Thymus (tissue), 11 donors: ENCODE data around the gene NXT1. TPM values are rescaled to one million over a fixed set of nuclear protein-coding genes. Genes with fewer than 3 reads are reported as not detected.

ENCODE experiments used
- DNase-seq, 9 donors: peaks; one replicate each; pipeline ENCODE4 v3.0.0-alpha.2; 2013; ENCODE audit warnings: low spot score in 9 of 9, low read depth in 6 of 9, missing footprints in 1 of 9
- H3K27ac ChIP-seq, 2 donors: one replicate each; pipeline ENCODE4 v1.5.1; 2013; ENCODE audit warnings: control low read depth in 1 of 2, low read depth in 1 of 2, low read length in 1 of 2, mild to moderate bottlenecking in 1 of 2, moderate library complexity in 1 of 2
- H3K27me3 ChIP-seq, 2 donors: one replicate each; pipeline ENCODE4 v1.5.1; 2013; ENCODE audit warnings: low read length in 1 of 2; ENCODE audit not compliant: control insufficient read depth in 2 of 2, insufficient read depth in 1 of 2
- H3K36me3 ChIP-seq, 2 donors: one replicate each; pipeline ENCODE4 v1.5.1; 2013; ENCODE audit warnings: low read length in 1 of 2, mild to moderate bottlenecking in 1 of 2, moderate library complexity in 1 of 2; ENCODE audit not compliant: control insufficient read depth in 2 of 2, insufficient read depth in 2 of 2
- H3K4me1 ChIP-seq, 2 donors: one replicate each; pipeline ENCODE4 v1.5.1; 2013; ENCODE audit warnings: low read length in 2 of 2; ENCODE audit not compliant: control insufficient read depth in 2 of 2, insufficient read depth in 2 of 2
- H3K4me3 ChIP-seq, 2 donors: one replicate each; pipeline ENCODE4 v1.5.1; 2013; ENCODE audit warnings: low read length in 2 of 2, control low read depth in 1 of 2, mild to moderate bottlenecking in 1 of 2
- H3K9me3 ChIP-seq, 2 donors: one replicate each; pipeline ENCODE4 v1.5.1; 2013; ENCODE audit warnings: low read length in 1 of 2, mild to moderate bottlenecking in 1 of 2; ENCODE audit not compliant: control insufficient read depth in 2 of 2, insufficient read depth in 1 of 2
- WGBS: extraction: QIAGEN DNeasy Blood & Tissue Kit; methylation state at CpG from one replicate; pipeline ENCODE4 v1.1.7; 2013; 5-methylcytosine and 5-hydroxymethylcytosine counted together
- polyA plus RNA-seq: library from polyadenylated mRNA; stranded (reverse); fragments of 200-250 nt; gene quantifications from one replicate; pipeline ENCODE4 v1.2.3, GENCODE V29; 2013
- total RNA-seq: library from RNA; stranded (reverse); fragments of 120-200 nt; gene quantifications from one replicate; pipeline ENCODE4 v1.2.4, GENCODE V29; 2013
- donor health status: healthy.

NXT1 gene
- total and polyA plus RNA-seq, 2 donors, result 22.6 to 33.3 TPM

- Histone ChIP-seq H3K4me1 (peaks cover 0 to 2% of the 10 kb centered on the region in 2 donors), H3K36me3 (peaks cover 31 to 62% of the 10 kb centered on the region in 2 donors), H3K4me3 (no peak overlapping the region), H3K27me3 (no peaks in the 10 kb centered on the region), H3K27ac (no peak overlapping the region), H3K9me3 (no peaks in the 10 kb centered on the region)
- DNase-seq, result no peak
- 96% methylated on average over 14 of the region's 14 CpGs for WGBS
These were observed 18.7 kb downstream of the NXT1 start for GRCh38 chr20:23369072-23369823.

- H3K36me3 ChIP-seq, result peaks cover 30 to 59% of the 10 kb centered on the region in 2 donors
- DNase-seq, result no peak
- no peak overlapping the region for H3K27ac ChIP-seq
- H3K4me1 ChIP-seq, result peaks cover 0 to 2% of the 10 kb centered on the region in 2 donors
- no peak overlapping the region for H3K4me3 ChIP-seq
- WGBS, result 96% methylated on average over 5 of the region's 5 CpGs
- no peaks in the 10 kb centered on the region for H3K27me3 ChIP-seq
- no peaks in the 10 kb centered on the region for H3K9me3 ChIP-seq
These were observed 19.7 kb downstream of the NXT1 start for GRCh38 chr20:23370274-23370673.

DNA sequence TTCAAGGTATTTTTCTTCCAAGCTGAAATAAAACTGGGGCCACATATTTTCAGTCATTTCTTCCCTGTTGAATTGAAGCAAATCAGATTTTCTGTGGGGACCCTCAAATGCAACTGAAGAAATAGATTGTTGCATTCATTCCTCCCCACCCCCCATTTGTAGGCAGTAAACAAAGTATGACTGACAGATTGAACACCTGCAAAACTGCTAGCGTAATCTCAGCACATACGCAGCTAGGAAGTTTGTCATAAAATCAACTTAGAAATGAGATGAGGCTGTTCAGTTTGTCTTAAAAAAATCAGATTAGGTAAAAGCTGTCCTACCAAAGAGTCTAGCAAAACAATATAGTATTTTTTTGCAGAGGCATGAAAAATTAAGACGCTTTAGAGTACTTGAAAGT is 20.3 kb downstream of the NXT1 start:
- H3K36me3 ChIP-seq, result peaks cover 29 to 61% of the 10 kb centered on the region in 2 donors
- peaks cover 0 to 1% of the 10 kb centered on the region in 2 donors for H3K4me1 ChIP-seq
- H3K9me3 ChIP-seq, result no peaks in the 10 kb centered on the region
- H3K27ac ChIP-seq, result peak overlapping the region in 1 of 2 donors; percentile 20
- no peaks in the 10 kb centered on the region for H3K27me3 ChIP-seq
- H3K4me3 ChIP-seq, result no peak overlapping the region
- 97% methylated on average over 3 of the region's 3 CpGs for WGBS
- DNase-seq, result no peak

GRCh38 chr20:23371496-23371895 is 20.9 kb downstream of the NXT1 start:
- Histone ChIP-seq H3K36me3 (peaks cover 31 to 59% of the 10 kb centered on the region in 2 donors), H3K4me1 (no peaks in the 10 kb centered on the region), H3K4me3 (no peak overlapping the region), H3K9me3 (no peaks in the 10 kb centered on the region), H3K27me3 (no peaks in the 10 kb centered on the region), H3K27ac (no peak overlapping the region)
- DNase-seq, result no peak
- WGBS, result 92% methylated on average over 4 of the region's 4 CpGs

DNA sequence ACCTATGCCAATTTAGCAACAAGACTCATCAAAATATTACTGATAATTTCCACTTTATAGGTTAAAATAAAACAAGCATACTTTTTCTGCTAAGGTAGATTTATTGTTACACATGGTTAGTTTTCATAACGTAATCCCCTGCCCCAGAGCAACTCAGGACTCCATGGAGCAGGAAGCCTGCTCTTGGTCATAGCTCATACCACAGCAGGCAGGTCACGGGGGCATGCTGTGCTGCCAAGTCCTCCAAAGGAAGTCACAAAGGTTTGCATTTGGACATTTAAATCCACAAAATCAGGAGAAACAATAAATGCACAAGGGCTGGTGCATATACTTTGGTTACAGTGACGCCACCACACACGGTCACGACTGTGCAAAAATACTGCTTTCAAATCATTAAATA is 23.9 kb downstream of the NXT1 start:
- H3K36me3 ChIP-seq, result peaks cover 33 to 52% of the 10 kb centered on the region in 2 donors
- H3K4me1 ChIP-seq, result no peaks in the 10 kb centered on the region

DNA sequence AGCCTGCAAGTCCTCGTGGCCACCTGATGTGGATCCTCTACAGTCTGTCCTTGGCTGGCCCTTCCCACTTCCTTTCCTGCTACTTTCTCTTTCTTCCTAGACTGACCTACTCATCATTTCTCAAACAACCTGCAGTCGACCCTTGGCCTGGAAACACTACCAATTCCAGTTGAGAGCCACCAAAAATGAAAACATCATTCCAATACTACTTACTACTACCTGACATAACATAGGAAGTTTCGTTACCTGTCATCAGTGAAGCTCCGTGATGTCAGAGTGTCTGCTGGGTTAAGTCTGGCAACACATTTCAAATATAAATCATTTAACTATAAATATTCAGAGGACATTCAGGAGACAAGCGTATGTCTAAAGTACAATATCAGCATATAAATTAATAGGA is 25.2 kb downstream of the NXT1 start:
- peaks cover 21 to 46% of the 10 kb centered on the region in 2 donors for H3K36me3 ChIP-seq

More for the DNA sequence above, 23.9 kb downstream of the NXT1 start:
- WGBS, result 96% methylated on average over 5 of the region's 5 CpGs
- Histone ChIP-seq H3K27me3 (no peaks in the 10 kb centered on the region), H3K9me3 (no peaks in the 10 kb centered on the region), H3K27ac (no peak overlapping the region), H3K4me3 (no peak overlapping the region)
- no peak for DNase-seq

GRCh38 chr20:23379772-23380171 is 29.2 kb downstream of the NXT1 start:
- peaks cover 17 to 23% of the 10 kb centered on the region in 2 donors for H3K36me3 ChIP-seq
- no peaks in the 10 kb centered on the region for H3K9me3 ChIP-seq

More for the DNA sequence above, 25.2 kb downstream of the NXT1 start:
- Histone ChIP-seq H3K4me1 (no peaks in the 10 kb centered on the region), H3K4me3 (no peak overlapping the region), H3K9me3 (no peaks in the 10 kb centered on the region), H3K27me3 (no peaks in the 10 kb centered on the region), H3K27ac (no peak overlapping the region)
- 96% methylated on average over 5 of the region's 5 CpGs for WGBS
- no peak for DNase-seq

GRCh38 chr20:23381876-23382275 is 31.3 kb downstream of the NXT1 start:
- Histone ChIP-seq H3K36me3 (peaks cover 11 to 13% of the 10 kb centered on the region in 2 donors), H3K9me3 (no peaks in the 10 kb centered on the region), H3K27ac (no peak overlapping the region), H3K27me3 (no peaks in the 10 kb centered on the region), H3K4me3 (no peak overlapping the region), H3K4me1 (peaks cover 0 to 2% of the 10 kb centered on the region in 2 donors)
- no peak for DNase-seq

More at GRCh38 chr20:23379772-23380171, 29.2 kb downstream of the NXT1 start:
- Histone ChIP-seq H3K27me3 (no peaks in the 10 kb centered on the region), H3K4me3 (no peak overlapping the region), H3K4me1 (peaks cover 0 to 2% of the 10 kb centered on the region in 2 donors), H3K27ac (no peak overlapping the region)
- no peak for DNase-seq

DNA sequence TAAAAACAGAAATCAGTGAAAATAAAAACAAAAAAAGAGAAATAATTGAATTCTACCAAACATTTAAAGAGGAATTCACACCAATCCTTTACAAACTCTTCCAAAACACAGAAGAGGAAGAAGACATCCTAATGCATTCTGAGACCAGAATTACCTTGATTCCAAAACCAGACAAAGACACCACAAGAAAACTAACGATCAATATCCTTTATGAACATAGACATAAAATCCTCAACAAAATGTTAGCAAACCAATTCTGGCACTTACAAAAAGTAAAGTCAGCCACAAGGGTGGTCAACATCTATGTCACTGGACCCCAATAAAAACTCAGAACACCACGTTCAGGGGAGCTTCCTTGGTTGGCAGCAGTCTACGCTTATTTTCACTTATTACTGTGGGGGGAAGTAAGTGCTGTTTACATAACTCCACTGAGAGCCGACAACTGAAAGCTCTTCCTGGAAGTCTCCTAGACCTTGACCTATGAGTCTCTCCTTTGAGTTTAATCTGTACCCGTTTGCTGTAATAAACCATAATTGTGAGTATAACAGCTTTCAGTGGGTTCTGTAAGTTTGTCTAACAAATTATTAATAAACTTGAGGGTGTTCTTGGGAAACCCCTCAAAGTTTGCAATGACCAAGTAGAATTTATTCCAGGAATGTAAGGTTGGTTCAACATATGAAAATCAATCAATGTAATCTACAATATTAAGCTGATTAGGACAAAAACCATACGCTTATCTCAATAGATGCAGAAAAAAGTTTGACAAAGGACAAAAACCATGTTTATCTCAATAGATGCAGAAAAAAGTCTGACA is 35.9 kb downstream of the NXT1 start:
- Histone ChIP-seq H3K27ac (no peak overlapping the region), H3K36me3 (peaks cover 6 to 8% of the 10 kb centered on the region in 2 donors), H3K9me3 (no peaks in the 10 kb centered on the region), H3K4me1 (peaks cover 0 to 2% of the 10 kb centered on the region in 2 donors), H3K27me3 (no peaks in the 10 kb centered on the region), H3K4me3 (no peak overlapping the region)
- no peak for DNase-seq
- 97% methylated on average over 6 of the region's 6 CpGs for WGBS
